Measurements from ENCODE around the gene KHNYN. TPM values are rescaled to one million over a fixed set of nuclear protein-coding genes. Genes with fewer than 3 reads are reported as not detected.

The KHNYN gene
- total RNA-seq, 2 donors from 2014 or later = 46.2 to 46.6 TPM

DNA sequence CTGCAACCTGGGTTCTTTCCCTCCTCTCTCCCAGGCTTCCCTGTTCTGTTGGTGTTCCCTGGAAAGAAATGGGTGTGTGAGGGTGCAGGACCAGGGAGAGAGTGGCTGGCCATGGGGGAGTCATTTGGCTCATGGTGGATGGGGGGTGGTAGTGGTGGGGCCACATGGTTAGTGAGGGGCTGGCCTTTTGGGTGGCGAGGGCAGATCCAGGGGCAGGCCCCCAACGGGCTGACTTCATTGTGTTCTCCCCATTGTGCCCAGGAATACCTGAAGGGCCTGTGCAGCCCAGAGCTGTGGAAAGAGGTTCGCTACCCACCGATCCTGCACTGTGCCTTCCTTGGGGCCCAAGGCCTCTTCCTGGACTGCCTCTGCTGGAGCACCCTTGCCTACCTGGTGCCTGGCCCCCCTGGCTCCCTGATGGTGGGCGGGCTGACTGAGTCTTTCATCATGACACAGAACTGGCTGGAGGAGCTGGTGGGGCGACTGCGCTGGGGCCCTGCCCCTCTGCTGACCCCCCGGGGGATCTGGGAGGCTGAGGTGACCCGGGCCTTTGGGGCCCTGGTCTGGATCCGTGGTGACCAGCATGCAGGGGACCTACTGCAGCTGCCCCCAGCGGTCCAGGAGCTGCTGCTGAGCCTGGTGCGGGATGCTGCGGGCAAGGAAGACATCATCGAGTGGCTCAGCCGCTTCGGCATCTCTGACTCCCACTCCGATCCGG lies 22.0 kb upstream of the KHNYN start:
- Mint-ChIP-seq H3K4me1 (peaks cover 26% of the 10 kb centered on the region), H3K27ac (no peak overlapping the region), H3K9me3 (no peaks in the 10 kb centered on the region), H3K4me3 (no peak overlapping the region), H3K36me3 (ENCODE audit: low read depth) (peaks cover 1% of the 10 kb centered on the region), H3K27me3 (ENCODE audit: insufficient read depth) (no peaks in the 10 kb centered on the region)
- WGBS, 2 experiments (ENCODE audit: insufficient coverage in 1 of 2, insufficient read length in 1 of 2) = 94 to 95% methylated on average over 8 to 18 of the region's 18 CpGs
- Histone ChIP-seq H3K36me3 (ENCODE audit: control insufficient read depth, insufficient read depth, low read length) (no peaks in the 10 kb centered on the region), H3K9ac (ENCODE audit: extremely low read depth, low read length, poor library complexity, severe bottlenecking) (no peak overlapping the region), H3K27ac (ENCODE audit: low read depth, low read length) (no peak overlapping the region), H3K27me3 (ENCODE audit: control insufficient read depth, insufficient read depth, low read length, poor library complexity, severe bottlenecking) (no peaks in the 10 kb centered on the region), H3K4me3 (ENCODE audit: low read length) (no peak overlapping the region), H3K4me1 (ENCODE audit: control insufficient read depth, insufficient read depth, low read length) (no peaks in the 10 kb centered on the region), H3K9me3 (ENCODE audit: control insufficient read depth, low read length) (no peaks in the 10 kb centered on the region)
- no peak for DNase-seq
- TF ChIP-seq, protein P1, sequence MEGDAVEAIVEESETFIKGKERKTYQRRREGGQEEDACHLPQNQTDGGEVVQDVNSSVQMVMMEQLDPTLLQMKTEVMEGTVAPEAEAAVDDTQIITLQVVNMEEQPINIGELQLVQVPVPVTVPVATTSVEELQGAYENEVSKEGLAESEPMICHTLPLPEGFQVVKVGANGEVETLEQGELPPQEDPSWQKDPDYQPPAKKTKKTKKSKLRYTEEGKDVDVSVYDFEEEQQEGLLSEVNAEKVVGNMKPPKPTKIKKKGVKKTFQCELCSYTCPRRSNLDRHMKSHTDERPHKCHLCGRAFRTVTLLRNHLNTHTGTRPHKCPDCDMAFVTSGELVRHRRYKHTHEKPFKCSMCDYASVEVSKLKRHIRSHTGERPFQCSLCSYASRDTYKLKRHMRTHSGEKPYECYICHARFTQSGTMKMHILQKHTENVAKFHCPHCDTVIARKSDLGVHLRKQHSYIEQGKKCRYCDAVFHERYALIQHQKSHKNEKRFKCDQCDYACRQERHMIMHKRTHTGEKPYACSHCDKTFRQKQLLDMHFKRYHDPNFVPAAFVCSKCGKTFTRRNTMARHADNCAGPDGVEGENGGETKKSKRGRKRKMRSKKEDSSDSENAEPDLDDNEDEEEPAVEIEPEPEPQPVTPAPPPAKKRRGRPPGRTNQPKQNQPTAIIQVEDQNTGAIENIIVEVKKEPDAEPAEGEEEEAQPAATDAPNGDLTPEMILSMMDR (conservative IDR thresholded peaks at IDR 0.05) = no peak

- TF ChIP-seq, protein P1 (conservative IDR thresholded peaks at IDR 0.05) = no peak
- H3K9me3 ChIP-seq (ENCODE audit: control insufficient read depth, low read length) = no peaks in the 10 kb centered on the region
- 91 to 94% methylated on average over 3 of the region's 3 CpGs for WGBS, 2 experiments (ENCODE audit: insufficient coverage in 1 of 2, insufficient read length in 1 of 2)
- no peaks in the 10 kb centered on the region for H3K4me1 ChIP-seq (ENCODE audit: control insufficient read depth, insufficient read depth, low read length)
- H3K36me3 ChIP-seq (ENCODE audit: control insufficient read depth, insufficient read depth, low read length) = no peaks in the 10 kb centered on the region
- Mint-ChIP-seq H3K4me1 (peaks cover 17% of the 10 kb centered on the region), H3K36me3 (ENCODE audit: low read depth) (peaks cover 5% of the 10 kb centered on the region), H3K9me3 (no peaks in the 10 kb centered on the region), H3K4me3 (no peak overlapping the region), H3K27ac (no peak overlapping the region), H3K27me3 (ENCODE audit: insufficient read depth) (no peaks in the 10 kb centered on the region)
- H3K4me3 ChIP-seq (ENCODE audit: low read length) = no peak overlapping the region
- H3K9ac ChIP-seq (ENCODE audit: extremely low read depth, low read length, poor library complexity, severe bottlenecking) = no peak overlapping the region
- no peaks in the 10 kb centered on the region for H3K27me3 ChIP-seq (ENCODE audit: control insufficient read depth, insufficient read depth, low read length, poor library complexity, severe bottlenecking)
- no peak for DNase-seq
- no peak overlapping the region for H3K27ac ChIP-seq (ENCODE audit: low read depth, low read length)
These were observed 21.0 kb upstream of the KHNYN start for GRCh38 chr14:24408764-24409163.

DNA sequence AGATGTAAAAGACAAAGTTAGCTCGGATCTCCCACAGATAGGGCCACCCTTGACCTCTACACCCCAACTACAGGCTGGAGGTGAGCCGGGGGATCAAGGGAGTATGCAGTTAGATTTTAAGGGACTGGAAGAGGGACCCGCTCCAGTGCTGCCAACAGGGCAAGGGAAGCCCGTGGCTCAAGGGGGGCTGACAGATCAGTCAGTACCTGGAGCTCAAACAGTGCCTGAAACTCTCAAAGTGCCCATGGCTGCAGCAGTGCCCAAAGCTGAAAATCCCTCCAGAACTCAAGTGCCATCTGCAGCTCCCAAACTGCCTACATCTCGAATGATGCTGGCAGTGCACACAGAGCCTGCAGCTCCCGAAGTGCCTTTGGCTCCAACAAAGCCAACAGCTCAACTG lies 20.6 kb upstream of the KHNYN start:
- no peak for DNase-seq
- TF ChIP-seq, protein P1 (conservative IDR thresholded peaks at IDR 0.05) = no peak

More for the DNA sequence above, 20.6 kb upstream of the KHNYN start:
- H3K9me3 Mint-ChIP-seq = no peaks in the 10 kb centered on the region
- H3K4me3 ChIP-seq (ENCODE audit: low read length) = no peak overlapping the region
- no peak overlapping the region for H3K27ac Mint-ChIP-seq
- H3K27me3 Mint-ChIP-seq (ENCODE audit: insufficient read depth) = no peaks in the 10 kb centered on the region
- H3K36me3 Mint-ChIP-seq (ENCODE audit: low read depth) = peaks cover 6% of the 10 kb centered on the region
- no peaks in the 10 kb centered on the region for H3K36me3 ChIP-seq (ENCODE audit: control insufficient read depth, insufficient read depth, low read length)
- H3K4me1 Mint-ChIP-seq = peaks cover 13% of the 10 kb centered on the region
- no peak overlapping the region for H3K4me3 Mint-ChIP-seq
- no peaks in the 10 kb centered on the region for H3K9me3 ChIP-seq (ENCODE audit: control insufficient read depth, low read length)
- no peaks in the 10 kb centered on the region for H3K27me3 ChIP-seq (ENCODE audit: control insufficient read depth, insufficient read depth, low read length, poor library complexity, severe bottlenecking)
- WGBS, 2 experiments (ENCODE audit: insufficient coverage in 1 of 2, insufficient read length in 1 of 2) = 86 to 92% methylated on average over 2 to 6 of the region's 6 CpGs
- no peak overlapping the region for H3K9ac ChIP-seq (ENCODE audit: extremely low read depth, low read length, poor library complexity, severe bottlenecking)
- no peak overlapping the region for H3K27ac ChIP-seq (ENCODE audit: low read depth, low read length)
- H3K4me1 ChIP-seq (ENCODE audit: control insufficient read depth, insufficient read depth, low read length) = no peaks in the 10 kb centered on the region

Measured in endodermal cell (in vitro differentiated cells).